ENCODE measurements around the gene SARNP.

Gene SARNP

DNA sequence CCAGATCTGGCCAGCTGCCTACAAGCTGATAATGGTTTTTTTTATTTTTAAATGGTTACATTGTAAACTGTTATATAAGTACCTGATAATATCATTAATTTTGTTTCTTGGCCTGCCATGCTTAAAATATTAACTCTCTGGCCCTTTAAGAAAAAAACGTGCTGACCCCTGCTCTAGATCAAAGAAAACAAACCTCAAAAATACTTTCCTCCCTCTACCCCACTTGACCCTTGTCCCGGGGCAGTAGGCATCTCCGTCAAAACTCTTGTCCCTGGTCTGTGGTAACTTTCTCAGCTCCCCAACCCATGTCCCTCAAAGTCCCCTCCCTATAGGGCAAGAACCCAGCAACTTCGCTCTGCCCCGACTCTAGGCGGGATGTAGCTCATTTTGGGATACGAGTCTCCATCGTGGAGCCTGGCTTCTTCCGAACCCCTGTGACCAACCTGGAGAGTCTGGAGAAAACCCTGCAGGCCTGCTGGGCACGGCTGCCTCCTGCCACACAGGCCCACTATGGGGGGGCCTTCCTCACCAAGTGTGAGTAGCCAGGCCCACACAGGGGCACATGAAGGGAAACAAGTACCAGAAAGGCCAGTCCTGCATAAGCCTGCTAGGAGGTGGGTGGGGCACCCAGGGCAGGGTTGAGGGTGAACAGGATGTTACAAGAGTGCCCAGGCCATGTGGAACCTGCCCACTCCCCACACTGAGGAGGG is 93.9 kb downstream of the SARNP start:
- no peak for DNase-seq
- POLR2A ChIA-PET, result no interaction called here
- Histone ChIP-seq H3K4me3 (ENCODE audit: control insufficient read depth in 1 of 7, extremely low read depth in 1 of 7, insufficient read depth in 4 of 7, low read depth in 2 of 7, low read length in 6 of 7) (no peak overlapping the region), H3K27ac (ENCODE audit: insufficient read depth in 1 of 2, low read depth in 1 of 2, low read length in 2 of 2, poor library complexity in 1 of 2, severe bottlenecking in 2 of 2) (no peak overlapping the region), H3K27me3 (replicated peaks in 2 of 5; ENCODE audit: control insufficient read depth in 4 of 5, insufficient read depth in 5 of 5, low read length in 4 of 5) (no peaks in the 10 kb centered on the region), H3K4me1 (ENCODE audit: control extremely low read depth in 1 of 4, control insufficient read depth in 4 of 4, insufficient read depth in 4 of 4, low read length in 3 of 4) (peaks cover 6 to 23% (median 17%) of the 10 kb centered on the region in 4 experiments), H3K9me3 (ENCODE audit: control extremely low read depth in 1 of 5, control insufficient read depth in 4 of 5, insufficient read depth in 2 of 5, low read depth in 1 of 5, low read length in 4 of 5) (no peaks in the 10 kb centered on the region), H3K36me3 (ENCODE audit: control insufficient read depth in 4 of 4, insufficient read depth in 4 of 4, low read length in 3 of 4) (peaks cover 3 to 49% (median 38%) of the 10 kb centered on the region in 4 experiments)
- CTCF ChIA-PET, result interaction anchor here (1.0 to 7.3 kb wide), 7 partner anchors 9 to 81 kb away, joined by 3 to 119 read pairs (median 3); a partner anchor contains a TSS
- WGBS (ENCODE audit: insufficient coverage), result 91% methylated on average over 10 of the region's 10 CpGs

- ChIA-PET CTCF (interaction anchor here (1.3 to 7.3 kb wide), 3 partner anchors 13 to 73 kb away, joined by 3 to 119 read pairs (median 5); a partner anchor contains a TSS), POLR2A (no interaction called here)
- Histone ChIP-seq H3K4me1 (ENCODE audit: control extremely low read depth in 1 of 4, control insufficient read depth in 4 of 4, insufficient read depth in 4 of 4, low read length in 3 of 4) (peaks cover 6 to 21% (median 14%) of the 10 kb centered on the region in 4 experiments), H3K36me3 (ENCODE audit: control insufficient read depth in 4 of 4, insufficient read depth in 4 of 4, low read length in 3 of 4) (peaks cover 3 to 49% (median 38%) of the 10 kb centered on the region in 4 experiments), H3K9me3 (ENCODE audit: control extremely low read depth in 1 of 5, control insufficient read depth in 4 of 5, insufficient read depth in 2 of 5, low read depth in 1 of 5, low read length in 4 of 5) (no peaks in the 10 kb centered on the region), H3K27me3 (replicated peaks in 2 of 5; ENCODE audit: control insufficient read depth in 4 of 5, insufficient read depth in 5 of 5, low read length in 4 of 5) (no peaks in the 10 kb centered on the region), H3K27ac (ENCODE audit: insufficient read depth in 1 of 2, low read depth in 1 of 2, low read length in 2 of 2, poor library complexity in 1 of 2, severe bottlenecking in 2 of 2) (no peak overlapping the region), H3K4me3 (ENCODE audit: control insufficient read depth in 1 of 7, extremely low read depth in 1 of 7, insufficient read depth in 4 of 7, low read depth in 2 of 7, low read length in 6 of 7) (no peak overlapping the region)
- DNase-seq, result no peak
- 97% methylated on average over 5 of the region's 8 CpGs for WGBS (ENCODE audit: insufficient coverage)
These were observed 94.6 kb downstream of the SARNP start for GRCh38 chr12:55722948-55723347.

- Histone ChIP-seq H3K4me3 (ENCODE audit: control insufficient read depth in 1 of 7, extremely low read depth in 1 of 7, insufficient read depth in 4 of 7, low read depth in 2 of 7, low read length in 6 of 7) (no peak overlapping the region), H3K27me3 (replicated peaks in 2 of 5; ENCODE audit: control insufficient read depth in 4 of 5, insufficient read depth in 5 of 5, low read length in 4 of 5) (no peaks in the 10 kb centered on the region), H3K36me3 (ENCODE audit: control insufficient read depth in 4 of 4, insufficient read depth in 4 of 4, low read length in 3 of 4) (peaks cover 3 to 41% (median 35%) of the 10 kb centered on the region in 4 experiments), H3K9me3 (ENCODE audit: control extremely low read depth in 1 of 5, control insufficient read depth in 4 of 5, insufficient read depth in 2 of 5, low read depth in 1 of 5, low read length in 4 of 5) (no peaks in the 10 kb centered on the region), H3K27ac (ENCODE audit: insufficient read depth in 1 of 2, low read depth in 1 of 2, low read length in 2 of 2, poor library complexity in 1 of 2, severe bottlenecking in 2 of 2) (no peak overlapping the region), H3K4me1 (ENCODE audit: control extremely low read depth in 1 of 4, control insufficient read depth in 4 of 4, insufficient read depth in 4 of 4, low read length in 3 of 4) (peaks cover 0 to 21% (median 13%) of the 10 kb centered on the region in 4 experiments)
- CTCF ChIA-PET, result interaction anchor here (1.7 to 7.3 kb wide), 3 partner anchors 8 to 16 kb away, joined by 4 to 119 read pairs (median 26); partner anchors contain the start of gene CD63
- POLR2A ChIA-PET, result interaction anchor here (0.9 kb wide), 1 partner anchor 8 kb away, joined by 3 read pairs; no protein-coding TSS in a partner anchor
- WGBS (ENCODE audit: insufficient coverage), result 97% methylated on average over 13 of the region's 14 CpGs
- DNase-seq, result no peak
These were observed 95.8 kb downstream of the SARNP start for GRCh38 chr12:55721601-55722213.

- peak in 2 of 3 donors; percentile 46 to 48 for DNase-seq
- Histone ChIP-seq H3K9me3 (ENCODE audit: control extremely low read depth in 1 of 5, control insufficient read depth in 4 of 5, insufficient read depth in 2 of 5, low read depth in 1 of 5, low read length in 4 of 5) (no peaks in the 10 kb centered on the region), H3K27me3 (replicated peaks in 2 of 5; ENCODE audit: control insufficient read depth in 4 of 5, insufficient read depth in 5 of 5, low read length in 4 of 5) (no peaks in the 10 kb centered on the region), H3K27ac (ENCODE audit: insufficient read depth in 1 of 2, low read depth in 1 of 2, low read length in 2 of 2, poor library complexity in 1 of 2, severe bottlenecking in 2 of 2) (no peak overlapping the region), H3K4me1 (ENCODE audit: control extremely low read depth in 1 of 4, control insufficient read depth in 4 of 4, insufficient read depth in 4 of 4, low read length in 3 of 4) (peaks cover 0 to 23% (median 15%) of the 10 kb centered on the region in 4 experiments), H3K4me3 (ENCODE audit: control insufficient read depth in 1 of 7, extremely low read depth in 1 of 7, insufficient read depth in 4 of 7, low read depth in 2 of 7, low read length in 6 of 7) (no peak overlapping the region), H3K36me3 (ENCODE audit: control insufficient read depth in 4 of 4, insufficient read depth in 4 of 4, low read length in 3 of 4) (peaks cover 3 to 35% (median 33%) of the 10 kb centered on the region in 4 experiments)
- 93% methylated on average over 9 of the region's 9 CpGs for WGBS (ENCODE audit: insufficient coverage)
- CTCF ChIA-PET, result interaction anchor here (0.6 to 7.3 kb wide), 7 partner anchors 9 to 65 kb away, joined by 3 to 119 read pairs (median 6); partner anchors contain the start of gene CD63
- POLR2A ChIA-PET, result interaction anchor here (0.9 kb wide), 1 partner anchor 8 kb away, joined by 3 read pairs; no protein-coding TSS in a partner anchor
These were observed 96.6 kb downstream of the SARNP start for GRCh38 chr12:55720894-55721444.

GRCh38 chr12:55720071-55720564 is 97.4 kb downstream of the SARNP start, which contains the start of gene RDH5:
Gene RDH5, plus strand, starts transcription at chr12:55720393. Its CDS starts 792 bp downstream, at chr12:55721185.
- Histone ChIP-seq H3K9me3 (ENCODE audit: control extremely low read depth in 1 of 5, control insufficient read depth in 4 of 5, insufficient read depth in 2 of 5, low read depth in 1 of 5, low read length in 4 of 5) (no peaks in the 10 kb centered on the region), H3K27ac (ENCODE audit: insufficient read depth in 1 of 2, low read depth in 1 of 2, low read length in 2 of 2, poor library complexity in 1 of 2, severe bottlenecking in 2 of 2) (no peak within 1 kb of the TSS), H3K4me3 (ENCODE audit: control insufficient read depth in 1 of 7, extremely low read depth in 1 of 7, insufficient read depth in 4 of 7, low read depth in 2 of 7, low read length in 6 of 7) (no peak within 1 kb of the TSS), H3K4me1 (ENCODE audit: control extremely low read depth in 1 of 4, control insufficient read depth in 4 of 4, insufficient read depth in 4 of 4, low read length in 3 of 4) (peaks cover 3 to 31% (median 22%) of the 10 kb centered on the region in 4 experiments), H3K27me3 (replicated peaks in 2 of 5; ENCODE audit: control insufficient read depth in 4 of 5, insufficient read depth in 5 of 5, low read length in 4 of 5) (no peaks in the 10 kb centered on the region), H3K36me3 (ENCODE audit: control insufficient read depth in 4 of 4, insufficient read depth in 4 of 4, low read length in 3 of 4) (peaks cover 3 to 29% (median 27%) of the 10 kb centered on the region in 4 experiments)
- POLR2A ChIA-PET, result no interaction called here
- WGBS (ENCODE audit: insufficient coverage), result 93% methylated on average over 5 of the region's 6 CpGs
- CTCF ChIA-PET, result interaction anchor here (0.6 to 7.3 kb wide), 9 partner anchors 8 to 69 kb away, joined by 3 to 119 read pairs (median 5); partner anchors contain the start of gene CD63
- no peak for DNase-seq

DNA sequence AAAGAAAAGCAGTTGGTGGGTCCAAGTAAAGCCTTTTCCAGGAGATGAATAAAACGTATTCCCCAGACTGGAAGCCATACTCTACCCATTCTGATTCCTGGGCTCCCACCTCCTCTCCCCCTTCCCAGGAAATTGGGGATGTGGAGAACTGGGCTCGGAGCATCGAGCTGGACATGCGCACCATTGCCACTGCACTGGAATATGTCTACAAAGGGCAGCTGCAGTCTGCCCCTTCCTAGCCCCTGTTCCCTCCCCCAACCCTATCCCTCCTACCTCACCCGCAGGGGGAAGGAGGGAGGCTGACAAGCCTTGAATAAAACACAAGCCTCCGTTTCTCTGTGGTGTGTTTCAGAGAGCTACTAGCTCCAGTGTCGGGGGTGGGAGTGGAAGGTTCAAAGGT is 98.2 kb downstream of the SARNP start:
- 92% methylated on average over 2 of the region's 7 CpGs for WGBS (ENCODE audit: insufficient coverage)
- ChIA-PET CTCF (interaction anchor here (0.9 to 7.3 kb wide), 7 partner anchors 11 to 61 kb away, joined by 3 to 119 read pairs (median 7); partner anchors contain the start of gene CD63), POLR2A (no interaction called here)
- Histone ChIP-seq H3K9me3 (ENCODE audit: control extremely low read depth in 1 of 5, control insufficient read depth in 4 of 5, insufficient read depth in 2 of 5, low read depth in 1 of 5, low read length in 4 of 5) (no peaks in the 10 kb centered on the region), H3K4me1 (ENCODE audit: control extremely low read depth in 1 of 4, control insufficient read depth in 4 of 4, insufficient read depth in 4 of 4, low read length in 3 of 4) (peaks cover 3 to 27% (median 19%) of the 10 kb centered on the region in 4 experiments), H3K27ac (ENCODE audit: insufficient read depth in 1 of 2, low read depth in 1 of 2, low read length in 2 of 2, poor library complexity in 1 of 2, severe bottlenecking in 2 of 2) (no peak overlapping the region), H3K27me3 (replicated peaks in 2 of 5; ENCODE audit: control insufficient read depth in 4 of 5, insufficient read depth in 5 of 5, low read length in 4 of 5) (no peaks in the 10 kb centered on the region), H3K4me3 (ENCODE audit: control insufficient read depth in 1 of 7, extremely low read depth in 1 of 7, insufficient read depth in 4 of 7, low read depth in 2 of 7, low read length in 6 of 7) (no peak overlapping the region), H3K36me3 (ENCODE audit: control insufficient read depth in 4 of 4, insufficient read depth in 4 of 4, low read length in 3 of 4) (peaks cover 3 to 24% (median 23%) of the 10 kb centered on the region in 4 experiments)
- no peak for DNase-seq

Data from common myeloid progenitor, CD34-positive (primary cell).